ENCODE results near the gene NXF3. TPM values are rescaled to one million over a fixed set of nuclear protein-coding genes. Genes with fewer than 3 reads are reported as not detected.
"Not testable (repeated sequence)": the region's sequence is repeated elsewhere in the genome, so short reads cannot be mapped to it uniquely, and the experiment has no call there.

The NXF3 gene
- total RNA-seq, 4 donors from 2014 or later: 1.2 TPM; not detected in 3

- Histone ChIP-seq H3K9me3 (peaks cover 0 to 7% (median 0%) of the 10 kb centered on the region in 3 donors), H3K4me3 (no peak overlapping the region), H3K4me1 (no peaks in the 10 kb centered on the region), H3K36me3 (no peaks in the 10 kb centered on the region), H3K27me3 (no peaks in the 10 kb centered on the region), H3K27ac (no peak overlapping the region)
- TF ChIP-seq CTCF (IDR thresholded peaks at IDR 0.05 in 4 of 5, conservative IDR thresholded peaks at IDR 0.05 in 1 of 5): no peak
- TF ChIP-seq POLR2A (IDR thresholded peaks at IDR 0.05): no peak
- intact Hi-C loops (cut with DNase I; ENCODE audit: low total_unique reads): no loop called here
- in situ Hi-C loops (cut with MboI; ENCODE audit: low sequenced_read_pairs in 4 of 4): no loop called here
- ATAC-seq: no peak
- DNase-seq: no peak
Observed at GRCh38 chrX:103107836-103108235, 14.9 kb upstream of the NXF3 start.

- H3K4me3 ChIP-seq; ATAC-seq; H3K27me3 ChIP-seq; H3K9me3 ChIP-seq; H3K27ac ChIP-seq; intact Hi-C loops (cut with DNase I; ENCODE audit: low total_unique reads); in situ Hi-C loops (cut with MboI; ENCODE audit: low sequenced_read_pairs in 4 of 4); H3K4me1 ChIP-seq; H3K36me3 ChIP-seq; DNase-seq: not testable (repeated sequence)
Observed at GRCh38 chrX:103107227-103107737, 14.3 kb upstream of the NXF3 start.

- H3K9me3 ChIP-seq; intact Hi-C loops (cut with DNase I; ENCODE audit: low total_unique reads); DNase-seq; ATAC-seq; H3K36me3 ChIP-seq; H3K4me3 ChIP-seq; H3K27ac ChIP-seq; in situ Hi-C loops (cut with MboI; ENCODE audit: low sequenced_read_pairs in 4 of 4); H3K4me1 ChIP-seq; H3K27me3 ChIP-seq: not testable (repeated sequence)
Observed at GRCh38 chrX:103104370-103104769, 11.4 kb upstream of the NXF3 start.

GRCh38 chrX:103103866-103104265 lies 10.9 kb upstream of the NXF3 start:
- H3K27ac ChIP-seq, ATAC-seq: not testable (repeated sequence)

GRCh38 chrX:103101299-103102042 lies 8.5 kb upstream of the NXF3 start:
- DNase-seq: no peak
- in situ Hi-C loops (cut with MboI; ENCODE audit: low sequenced_read_pairs in 4 of 4): no loop called here
- no peak for TF ChIP-seq CTCF (IDR thresholded peaks at IDR 0.05 in 4 of 5, conservative IDR thresholded peaks at IDR 0.05 in 1 of 5)

More at GRCh38 chrX:103103866-103104265, 10.9 kb upstream of the NXF3 start:
- H3K9me3 ChIP-seq; in situ Hi-C loops (cut with MboI; ENCODE audit: low sequenced_read_pairs in 4 of 4); H3K4me1 ChIP-seq; intact Hi-C loops (cut with DNase I; ENCODE audit: low total_unique reads); DNase-seq; H3K36me3 ChIP-seq; H3K4me3 ChIP-seq; H3K27me3 ChIP-seq: not testable (repeated sequence)

GRCh38 chrX:103100484-103100883 lies 7.5 kb upstream of the NXF3 start:
- no peaks in the 10 kb centered on the region for H3K9me3 ChIP-seq
- H3K4me3 ChIP-seq: no peak overlapping the region
- in situ Hi-C loops (cut with MboI; ENCODE audit: low sequenced_read_pairs in 4 of 4): no loop called here
- TF ChIP-seq CTCF (IDR thresholded peaks at IDR 0.05 in 4 of 5, conservative IDR thresholded peaks at IDR 0.05 in 1 of 5) (no peak), POLR2A (IDR thresholded peaks at IDR 0.05) (no peak)
- DNase-seq (no peak), ATAC-seq (no peak)
- H3K36me3 ChIP-seq: no peaks in the 10 kb centered on the region
- H3K27ac ChIP-seq: no peak overlapping the region
- no peaks in the 10 kb centered on the region for H3K4me1 ChIP-seq
- intact Hi-C loops (cut with DNase I; ENCODE audit: low total_unique reads): no loop called here
- H3K27me3 ChIP-seq: peaks cover 0 to 3% (median 0%) of the 10 kb centered on the region in 3 donors

More at GRCh38 chrX:103101299-103102042, 8.5 kb upstream of the NXF3 start:
- ATAC-seq: no peak
- Histone ChIP-seq H3K36me3 (no peaks in the 10 kb centered on the region), H3K27ac (no peak overlapping the region), H3K4me1 (no peaks in the 10 kb centered on the region), H3K27me3 (peaks cover 0 to 3% (median 0%) of the 10 kb centered on the region in 3 donors), H3K9me3 (no peaks in the 10 kb centered on the region), H3K4me3 (no peak overlapping the region)
- intact Hi-C loops (cut with DNase I; ENCODE audit: low total_unique reads): no loop called here
